GM21423 (cell line): ENCODE data around the gene EVC2.

Experiments used
- ATAC-seq: cut with Tn5 transposase; IDR thresholded peaks from one replicate; pipeline ENCODE4 v1.9.1; 2021; ENCODE audit warnings: mild to moderate bottlenecking, moderate library complexity; ENCODE audit not compliant: unreplicated experiment

The EVC2 gene

DNA sequence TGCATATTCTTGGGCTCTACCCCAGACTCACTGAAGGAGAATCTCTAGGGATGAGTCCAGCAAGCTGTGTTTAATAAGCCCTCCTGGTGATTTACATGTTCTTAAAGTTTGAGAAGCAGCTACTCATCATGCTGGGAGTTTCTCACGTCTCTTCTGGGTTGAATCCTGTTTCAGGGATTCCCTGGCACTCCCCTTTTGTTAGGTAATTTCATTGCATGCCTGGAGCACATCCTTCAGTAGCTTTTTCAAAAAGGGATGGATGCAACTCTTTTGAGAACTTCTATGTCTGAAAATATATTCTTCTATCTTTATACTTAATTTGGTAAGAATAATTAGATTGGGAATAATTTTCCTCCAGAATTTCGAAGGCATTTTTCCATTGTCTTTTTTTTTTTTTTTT is 7.0 kb upstream of the EVC2 start:
- no peak for ATAC-seq

DNA sequence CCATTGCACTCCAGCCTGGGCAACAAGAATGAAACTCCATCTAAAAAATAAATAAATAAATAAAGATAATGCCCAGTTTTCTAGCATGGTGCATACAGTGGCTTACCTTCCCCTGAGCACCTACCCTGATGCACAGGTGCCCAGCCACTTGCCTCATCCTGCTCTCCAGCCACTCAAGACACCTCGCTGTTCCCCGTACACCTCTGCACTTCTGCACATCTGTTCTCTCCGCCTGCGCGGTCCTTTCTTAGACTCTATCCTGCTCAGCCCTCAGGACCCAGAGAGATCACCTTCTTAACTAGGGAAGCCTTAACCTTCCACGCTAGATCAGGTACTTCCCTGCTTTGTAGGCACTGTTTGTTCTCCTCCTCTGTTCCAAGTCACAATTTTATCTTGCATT is 5.5 kb upstream of the EVC2 start:
- ATAC-seq = no peak

DNA sequence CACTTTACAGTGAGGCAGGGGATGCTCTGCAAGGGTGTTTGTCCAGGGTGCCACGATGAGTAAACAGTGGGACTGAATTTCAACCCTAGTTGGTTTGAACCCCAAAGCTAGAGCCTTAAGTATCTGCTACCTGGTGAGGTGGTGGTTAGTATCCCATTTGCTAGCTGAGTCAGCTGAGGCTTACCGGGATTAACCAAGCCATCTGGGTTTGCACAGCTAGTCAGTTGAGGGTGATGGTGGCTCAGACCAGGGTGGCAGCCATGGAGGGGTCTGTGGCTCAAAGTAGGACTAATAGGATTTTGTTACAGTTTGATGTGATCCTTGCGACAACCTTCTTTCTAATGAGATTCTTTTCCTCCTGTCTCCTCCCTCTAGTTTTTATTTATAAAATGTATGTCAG is 4.6 kb upstream of the EVC2 start:
- no peak for ATAC-seq

DNA sequence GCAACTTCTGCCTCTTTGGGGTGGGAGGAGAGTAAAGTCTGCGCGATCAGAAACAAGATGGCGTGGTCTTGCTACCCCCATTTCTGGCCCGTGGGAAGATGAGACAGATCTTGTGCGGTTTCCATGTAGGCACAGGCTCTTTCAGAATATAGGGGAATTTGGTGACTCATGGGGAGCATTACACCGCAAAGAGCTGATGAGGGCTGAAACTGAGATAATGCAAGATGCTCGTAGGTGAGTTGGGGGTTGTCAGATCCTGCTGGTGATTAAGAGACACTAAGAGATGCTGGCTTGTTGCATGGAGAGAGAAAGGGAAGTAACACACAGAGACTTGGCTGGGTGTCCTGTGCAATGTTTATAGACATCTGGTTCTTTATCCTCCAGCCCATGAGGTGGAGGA is 4.2 kb upstream of the EVC2 start:
- peak; percentile 51 for ATAC-seq

DNA sequence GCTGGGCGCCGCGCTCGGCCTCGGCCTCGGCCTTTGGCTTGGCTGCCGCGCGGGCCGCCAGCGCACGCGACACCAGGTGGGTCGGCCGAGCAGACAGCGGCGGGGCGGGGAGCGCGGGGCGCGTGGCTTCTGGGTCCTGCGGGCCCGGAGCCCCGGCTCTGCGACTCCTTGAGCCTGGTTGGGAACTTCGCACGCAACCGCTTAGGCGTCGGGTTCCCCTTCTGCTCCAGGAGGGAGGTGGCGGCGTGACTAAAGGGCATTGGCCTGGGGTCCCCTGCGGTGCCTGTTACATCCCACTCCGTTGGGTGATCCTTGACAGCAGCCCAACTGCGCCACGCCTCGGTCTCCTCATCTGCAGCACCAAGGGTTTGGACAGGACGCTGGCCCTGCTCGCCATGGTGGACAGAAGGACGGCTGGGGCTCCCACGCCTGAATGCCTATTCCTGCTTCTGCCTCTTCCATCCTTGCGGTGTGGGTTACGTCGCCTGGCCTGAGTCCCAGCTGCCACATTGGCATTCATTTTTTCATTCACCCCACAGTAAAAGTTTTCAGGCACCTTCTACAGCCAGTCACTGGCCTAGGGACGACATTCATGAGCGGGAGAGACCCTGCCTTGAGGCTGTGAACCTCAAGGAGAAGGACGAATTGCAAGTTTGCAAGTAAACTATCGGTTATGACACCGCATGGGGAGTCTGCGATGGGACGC is 3.3 kb upstream of the EVC2 start:
- ATAC-seq = no peak

DNA sequence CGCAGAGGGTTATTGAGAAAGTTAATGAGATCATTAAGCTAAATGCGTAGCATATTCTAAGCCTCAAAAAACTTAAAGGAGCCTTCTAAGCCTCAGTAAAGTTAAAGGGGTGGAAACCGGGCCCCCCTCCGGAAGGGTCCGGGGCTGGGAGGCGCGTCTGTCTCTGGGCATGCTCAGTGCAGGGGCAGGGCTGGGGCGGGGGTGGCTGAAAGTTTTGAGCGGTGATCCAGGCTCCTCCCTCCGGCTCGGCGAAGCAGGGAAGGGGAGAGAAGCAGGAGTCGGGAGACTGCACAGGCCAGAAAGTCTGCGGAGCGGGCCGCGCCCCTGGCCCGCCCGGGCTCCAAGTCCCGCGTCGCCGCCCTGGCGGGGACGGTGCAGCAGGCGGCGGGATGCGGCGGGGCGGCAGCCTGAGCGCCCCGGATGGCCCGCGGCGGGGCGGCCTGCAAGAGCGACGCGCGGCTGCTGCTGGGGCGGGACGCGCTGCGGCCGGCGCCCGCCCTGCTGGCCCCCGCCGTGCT is 2.7 kb upstream of the EVC2 start, which contains the start of gene EVC:
EVC (plus strand) TSS at position 241 of the 518 bp plus-strand sequence; CDS start at position 421, 180 bp downstream.
- ATAC-seq = no peak

DNA sequence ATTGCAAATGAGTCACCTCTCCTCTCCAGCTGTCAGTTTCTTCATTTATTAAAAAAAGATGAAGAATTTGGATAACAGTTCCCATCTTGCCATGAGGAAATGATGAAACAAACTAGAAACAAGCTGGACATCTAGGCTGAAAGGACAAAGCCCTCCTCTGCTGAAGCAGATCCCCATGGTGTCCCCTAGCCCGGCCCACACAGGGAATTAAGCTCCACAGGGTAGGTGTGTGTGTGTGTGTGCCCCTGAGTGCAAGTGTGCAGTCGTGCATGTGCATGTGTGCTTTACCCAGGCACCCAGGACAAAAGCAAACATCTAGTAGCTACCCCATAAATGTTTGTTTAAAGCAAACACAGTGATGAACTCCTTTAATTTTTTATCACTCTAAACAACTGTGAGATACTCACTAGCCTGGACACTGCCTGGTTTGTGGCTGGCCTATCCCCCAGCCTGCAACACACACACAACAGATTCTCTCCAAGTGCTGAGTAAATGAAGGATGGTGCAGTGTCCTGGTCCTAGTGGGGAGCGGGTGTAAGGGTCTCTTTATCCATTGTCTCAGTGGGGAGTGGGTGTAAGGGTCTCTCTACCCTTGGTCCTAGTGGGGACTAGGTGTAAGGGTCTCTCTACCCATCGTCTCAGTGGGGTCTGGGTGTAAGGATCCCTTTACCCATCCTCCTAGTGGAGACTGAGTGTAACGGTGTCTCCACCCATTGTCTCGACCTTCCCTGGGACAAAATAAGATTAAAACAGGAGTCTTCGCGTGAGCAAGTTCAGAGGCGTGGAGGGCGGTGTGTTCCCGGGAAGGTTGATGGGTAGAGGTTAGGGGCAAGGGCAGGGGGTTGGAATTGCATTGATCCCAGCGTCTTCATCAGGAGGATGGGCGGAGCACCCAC is 2.0 kb upstream of the EVC2 start:
- ATAC-seq = no peak

DNA sequence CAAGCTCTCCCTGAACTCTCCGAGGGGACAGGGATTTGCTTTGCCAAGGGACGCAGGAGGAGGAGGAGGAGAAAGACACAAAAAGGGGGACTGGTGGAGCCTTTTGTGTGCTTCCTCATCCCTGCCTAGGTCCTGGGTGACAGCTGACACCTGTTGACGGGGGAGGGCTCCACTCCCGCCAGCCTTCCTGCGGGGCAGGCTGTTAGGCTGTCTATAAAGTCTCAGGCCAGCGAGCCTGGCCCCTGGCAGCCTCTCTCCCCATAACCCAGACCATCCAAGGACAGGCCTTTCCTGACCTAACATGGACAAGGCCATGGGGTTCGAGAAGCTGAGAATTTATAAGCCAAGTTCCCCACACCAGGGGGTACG is 832 bp upstream of the EVC2 start:
- no peak for ATAC-seq

DNA sequence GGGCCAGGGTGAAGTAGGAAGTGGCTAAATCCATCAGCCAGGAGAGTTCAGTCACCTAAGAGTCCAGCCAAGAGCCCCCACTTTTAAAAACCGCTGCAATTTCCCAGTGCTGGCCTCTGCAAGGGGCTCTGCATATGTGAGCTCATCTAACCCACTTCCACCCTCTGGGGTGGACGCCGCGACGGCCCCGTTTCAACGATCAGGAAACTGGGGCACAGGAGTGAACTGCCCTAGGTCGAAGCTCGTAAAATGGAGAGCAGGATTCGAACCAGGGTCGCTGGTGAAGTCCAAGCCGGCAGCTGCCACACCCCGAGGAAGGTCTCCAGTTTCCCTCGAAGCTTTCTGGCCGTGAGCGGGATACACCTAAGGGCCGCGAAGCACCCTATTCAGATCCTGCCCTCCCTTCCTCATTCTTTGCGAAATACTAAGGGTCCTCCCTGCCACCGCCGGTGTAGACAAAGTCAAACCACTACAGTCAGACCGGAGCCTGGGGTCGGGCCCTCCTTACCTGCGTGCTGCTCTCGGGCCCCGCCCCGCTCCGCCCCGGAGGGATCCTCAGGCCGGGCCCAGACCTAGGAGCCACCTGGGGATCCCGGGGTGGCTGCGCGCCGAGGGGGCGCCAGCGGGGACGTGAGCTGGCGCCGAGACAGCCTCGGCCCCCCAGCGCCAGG is 446 bp downstream of the EVC2 start:
- ATAC-seq = no peak

DNA sequence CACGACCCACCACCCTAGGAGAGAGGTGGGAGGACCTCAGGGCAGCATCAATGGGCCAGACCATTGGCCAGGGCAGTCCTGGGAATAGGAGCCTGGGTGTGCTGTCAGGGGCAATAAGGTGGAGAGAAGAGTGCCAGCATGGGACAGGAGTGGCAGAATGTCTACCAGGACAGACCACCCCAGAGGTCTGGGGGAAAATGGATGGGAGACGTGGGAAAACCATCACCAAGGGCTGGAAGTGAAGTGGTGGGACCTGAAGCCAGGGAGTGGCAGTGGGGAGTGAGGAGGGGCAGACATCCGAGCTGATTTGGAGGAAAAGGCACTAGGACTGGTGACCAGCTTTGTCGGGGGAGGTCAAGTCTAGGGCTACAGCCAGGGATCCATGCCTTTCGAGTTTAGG is 993 bp downstream of the EVC2 start:
- ATAC-seq = no peak

DNA sequence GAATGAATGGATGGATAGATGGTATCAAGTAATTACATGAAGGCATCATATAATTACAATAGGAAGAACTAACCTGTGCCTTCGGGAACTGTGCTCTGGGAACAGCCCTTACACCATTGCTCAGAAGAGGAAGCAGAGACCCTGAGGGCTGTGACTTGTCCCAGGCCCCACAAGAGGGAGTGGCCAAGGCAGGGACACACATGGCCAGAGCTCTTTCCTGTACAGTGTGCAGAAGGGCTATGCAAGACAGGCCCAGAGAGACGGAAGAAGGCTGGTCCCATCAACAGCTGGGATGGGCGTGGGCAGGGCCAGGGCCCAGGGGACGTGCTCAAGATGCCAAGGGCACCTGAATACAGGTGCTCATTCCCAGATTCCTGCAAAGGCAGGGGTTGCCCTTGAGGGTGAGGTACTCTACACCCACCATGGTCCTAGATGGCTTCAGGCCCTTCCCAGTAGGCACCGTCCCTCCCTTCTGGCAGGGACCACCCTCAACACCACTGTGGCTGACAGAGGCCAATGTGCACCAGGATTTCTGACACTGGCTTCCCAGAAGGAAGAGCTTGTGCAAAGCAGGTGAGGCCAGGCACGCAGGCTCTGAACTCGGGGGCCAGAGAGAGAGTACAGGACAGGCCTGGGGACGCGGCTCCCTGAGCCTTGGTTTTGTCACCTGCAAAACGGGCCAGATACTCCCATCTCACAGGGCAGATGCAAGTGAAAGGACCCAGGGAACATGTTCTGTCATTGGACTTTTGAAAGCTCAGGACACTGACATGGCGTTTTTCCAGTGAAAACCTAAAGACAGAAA is 1.7 kb downstream of the EVC2 start:
- no peak for ATAC-seq

DNA sequence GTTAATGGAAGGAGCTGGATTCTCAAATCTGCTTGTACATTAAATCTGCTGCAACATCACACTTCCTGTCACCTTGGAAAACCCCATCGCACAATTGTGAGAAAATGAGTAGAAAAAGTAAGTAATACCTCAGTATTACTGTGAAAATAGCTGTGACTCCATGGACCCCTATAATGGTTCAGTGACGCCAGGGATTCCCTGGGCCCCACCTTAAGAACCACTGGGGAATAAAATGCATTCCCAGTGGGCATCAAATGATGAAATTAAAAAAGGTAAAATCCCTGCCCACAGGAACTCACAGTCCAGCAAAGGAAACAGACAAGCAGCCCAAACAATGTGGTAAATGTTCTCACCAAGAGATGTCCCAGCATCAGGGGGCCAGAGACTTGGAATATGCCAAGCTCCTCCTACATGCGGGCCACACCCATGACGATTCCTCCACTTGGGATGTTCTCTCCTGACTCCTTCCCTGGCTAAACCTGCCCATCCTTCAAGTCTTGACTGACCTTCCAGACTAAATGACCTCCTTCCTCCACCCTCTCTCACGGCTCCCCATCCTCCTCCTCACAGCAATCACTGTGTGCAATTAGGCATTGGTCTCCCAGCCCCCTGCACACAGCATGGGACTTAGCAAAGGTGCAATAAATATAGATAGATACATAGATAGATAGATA is 2.6 kb downstream of the EVC2 start:
- ATAC-seq = no peak

DNA sequence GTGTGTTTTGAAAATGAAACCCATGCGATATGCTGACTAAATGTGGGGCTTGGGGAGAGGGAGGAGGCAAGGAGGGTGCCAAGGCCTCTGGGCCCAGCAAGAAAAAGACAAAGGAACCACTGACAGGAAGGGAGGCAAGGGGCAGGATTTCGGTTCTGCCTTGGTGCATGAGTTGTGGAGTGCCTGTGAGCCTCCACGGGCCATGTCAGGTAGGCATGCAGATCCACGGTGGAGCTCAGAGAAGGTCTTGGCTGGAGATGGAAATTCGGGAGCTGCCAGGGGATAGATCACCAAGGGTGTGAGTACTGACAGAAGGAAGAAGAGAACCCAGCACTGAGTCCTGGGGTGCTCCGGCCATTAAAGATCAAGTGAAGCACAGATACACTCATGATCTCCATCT is 4.1 kb downstream of the EVC2 start:
- ATAC-seq = no peak

DNA sequence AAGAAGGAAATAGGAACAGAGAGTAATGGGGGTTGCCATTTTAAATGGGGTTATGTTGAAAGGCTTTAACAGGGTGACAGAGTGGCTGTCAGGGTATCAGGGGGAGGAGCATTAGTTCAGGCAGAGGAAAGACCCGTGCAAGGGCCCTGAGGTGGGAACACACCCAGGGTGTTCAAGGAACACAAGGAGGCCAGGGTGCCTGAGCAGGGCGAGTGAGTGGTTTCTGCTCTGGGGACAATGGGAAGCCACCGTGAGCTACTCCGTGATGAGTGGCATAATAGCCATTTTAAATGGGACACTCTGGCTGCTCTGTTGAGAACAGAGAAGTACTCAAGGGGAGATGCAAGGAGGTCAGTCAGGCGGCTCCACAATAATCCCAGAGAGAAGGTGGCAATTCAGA is 4.5 kb downstream of the EVC2 start:
- ATAC-seq = no peak

DNA sequence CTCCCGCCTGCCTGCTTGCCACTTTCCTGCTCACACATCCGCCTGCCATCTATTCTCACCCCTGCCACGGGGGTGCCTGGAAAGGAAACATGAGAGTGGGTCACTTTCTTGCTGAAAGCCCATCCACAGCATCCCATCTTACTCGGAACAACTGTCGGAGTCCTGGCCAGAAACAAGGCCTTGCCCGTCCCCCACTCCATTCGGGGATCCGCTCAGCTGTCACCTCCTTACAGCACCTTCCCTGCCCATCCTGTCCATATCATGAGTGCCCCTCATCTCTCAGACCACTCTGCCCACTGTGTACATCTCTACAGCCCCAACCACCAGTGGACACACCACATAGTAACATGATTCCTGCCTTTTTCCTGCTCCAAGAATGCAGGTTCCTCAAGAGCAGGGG is 6.4 kb downstream of the EVC2 start:
- no peak for ATAC-seq

DNA sequence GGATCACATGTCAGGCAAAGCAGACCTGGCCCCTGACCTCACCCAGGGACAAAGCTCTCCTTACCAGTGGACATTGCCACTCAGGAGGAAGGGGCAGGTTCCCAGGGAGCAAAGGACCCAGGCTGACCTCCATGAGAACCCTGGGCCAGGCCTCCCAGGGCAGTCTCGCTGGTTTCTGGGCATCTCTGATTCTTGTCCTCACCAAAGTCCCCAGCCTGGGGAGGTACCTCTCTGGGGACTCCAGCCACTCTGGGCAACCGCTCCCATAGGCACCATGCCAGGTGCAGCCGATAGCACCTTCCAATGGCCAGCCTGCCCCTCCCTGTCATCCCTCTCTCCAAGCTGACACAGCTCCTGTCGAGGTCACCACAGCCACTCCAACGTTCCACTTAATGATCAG is 7.9 kb downstream of the EVC2 start:
- no peak for ATAC-seq

DNA sequence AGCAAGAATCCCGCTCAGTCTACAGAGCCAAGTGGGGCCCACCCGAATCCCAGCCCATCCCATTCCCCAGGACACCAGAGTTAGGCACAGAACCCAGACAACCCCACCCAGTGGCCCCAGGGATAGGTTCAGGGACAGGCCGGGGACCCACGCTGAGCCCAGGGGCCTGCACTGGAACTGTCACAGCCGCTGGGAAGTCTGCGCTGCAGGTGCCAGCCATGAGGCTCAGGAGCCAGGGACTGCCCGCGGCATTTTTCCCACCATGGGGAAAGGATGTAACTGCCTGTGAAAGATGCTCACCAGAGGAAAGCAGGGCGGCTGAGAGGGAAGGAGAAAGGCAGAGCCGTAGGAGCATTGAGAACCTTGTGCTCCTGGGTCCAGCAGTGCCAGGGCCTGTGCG is 12.0 kb downstream of the EVC2 start:
- no peak for ATAC-seq

DNA sequence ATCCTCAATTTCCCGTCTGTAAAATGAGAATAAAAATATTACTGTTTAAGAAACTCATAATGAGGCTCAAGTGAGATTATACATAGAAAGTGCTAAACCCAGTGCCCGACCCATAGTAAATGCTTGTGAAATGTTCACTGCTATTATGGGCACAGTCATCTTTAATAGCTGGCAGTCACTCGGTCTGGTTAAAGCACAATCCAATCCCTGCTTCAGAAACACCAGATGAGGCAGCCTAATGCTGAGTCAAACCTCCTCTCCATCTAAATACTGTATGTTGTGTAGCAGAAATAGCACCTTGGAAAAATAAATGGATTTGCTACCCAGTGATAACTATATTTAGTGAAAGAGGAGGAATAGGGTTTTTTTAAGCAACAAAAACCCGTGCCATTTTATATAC is 14.5 kb downstream of the EVC2 start:
- no peak for ATAC-seq

DNA sequence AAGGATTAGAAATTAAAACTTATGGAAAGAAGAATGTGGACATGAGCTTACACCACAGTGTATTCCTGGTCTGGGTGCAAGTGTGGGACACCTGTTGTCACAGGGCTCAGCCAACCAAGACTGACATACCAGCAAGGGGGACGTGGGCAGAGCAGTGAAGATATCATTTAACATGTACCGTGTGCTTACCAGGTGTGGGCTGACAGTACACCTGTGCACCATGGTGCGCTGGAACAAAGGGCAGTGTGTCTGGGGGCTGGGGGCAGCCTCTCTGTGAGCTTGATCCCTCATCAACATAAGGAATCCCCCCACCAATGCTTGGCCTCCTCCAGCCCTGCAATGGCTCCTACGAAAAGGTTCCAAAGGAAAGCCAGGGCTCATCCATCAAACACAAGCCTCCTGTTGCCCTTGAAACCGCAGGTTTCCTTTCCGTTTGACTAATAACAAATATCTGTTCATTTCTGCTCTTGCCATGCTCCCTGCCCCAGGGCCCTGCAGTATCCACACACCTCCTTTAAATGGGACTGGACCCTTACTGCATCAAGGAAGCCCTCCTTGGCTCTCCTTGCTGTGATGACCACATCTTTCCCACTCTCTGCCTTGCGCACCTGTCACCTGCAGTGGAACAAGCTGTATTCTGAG is 16.7 kb downstream of the EVC2 start:
- ATAC-seq = no peak

DNA sequence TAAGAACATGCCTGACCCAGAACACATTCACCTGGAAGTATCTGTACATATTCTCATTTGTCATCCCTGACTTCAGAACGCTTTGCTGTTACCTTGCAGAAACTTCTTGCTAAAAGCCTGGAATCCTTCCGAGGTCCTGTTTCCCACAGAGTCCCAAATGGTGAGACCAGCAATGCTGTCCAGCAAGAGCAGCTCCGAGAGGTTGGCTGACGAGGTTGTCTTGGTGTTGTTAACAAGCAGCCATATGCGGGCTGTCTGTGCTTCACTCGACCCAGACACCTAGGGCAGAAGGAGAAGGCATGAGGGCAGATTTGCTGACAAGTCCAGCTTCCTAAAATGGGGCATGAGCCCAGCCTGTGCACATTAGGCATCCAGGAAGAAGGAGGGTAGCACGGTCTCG is 19.3 kb downstream of the EVC2 start:
- no peak for ATAC-seq
